OCI-LY1 (cell line): ENCODE data around the gene NDUFV3.

ENCODE experiments used
- CTCF ChIP-seq: fragments of 200-600 bp; sonication (generic), shearing (Covaris generic); IDR thresholded peaks from 2 replicates; pipeline ENCODE4 v1.5.1; 2017; ENCODE audit warnings: mild to moderate bottlenecking, antibody characterized with exemption, low read length, moderate library complexity, mixed read lengths
- EZH2 ChIP-seq: fragments of 200-600 bp; sonication (generic), shearing (Covaris generic); IDR thresholded peaks from 2 replicates; pipeline ENCODE4 v1.8.0; 2017; ENCODE audit warnings: borderline replicate concordance, mixed run types, mild to moderate bottlenecking, antibody characterized with exemption, low read length, moderate library complexity, mixed read lengths

DNA sequence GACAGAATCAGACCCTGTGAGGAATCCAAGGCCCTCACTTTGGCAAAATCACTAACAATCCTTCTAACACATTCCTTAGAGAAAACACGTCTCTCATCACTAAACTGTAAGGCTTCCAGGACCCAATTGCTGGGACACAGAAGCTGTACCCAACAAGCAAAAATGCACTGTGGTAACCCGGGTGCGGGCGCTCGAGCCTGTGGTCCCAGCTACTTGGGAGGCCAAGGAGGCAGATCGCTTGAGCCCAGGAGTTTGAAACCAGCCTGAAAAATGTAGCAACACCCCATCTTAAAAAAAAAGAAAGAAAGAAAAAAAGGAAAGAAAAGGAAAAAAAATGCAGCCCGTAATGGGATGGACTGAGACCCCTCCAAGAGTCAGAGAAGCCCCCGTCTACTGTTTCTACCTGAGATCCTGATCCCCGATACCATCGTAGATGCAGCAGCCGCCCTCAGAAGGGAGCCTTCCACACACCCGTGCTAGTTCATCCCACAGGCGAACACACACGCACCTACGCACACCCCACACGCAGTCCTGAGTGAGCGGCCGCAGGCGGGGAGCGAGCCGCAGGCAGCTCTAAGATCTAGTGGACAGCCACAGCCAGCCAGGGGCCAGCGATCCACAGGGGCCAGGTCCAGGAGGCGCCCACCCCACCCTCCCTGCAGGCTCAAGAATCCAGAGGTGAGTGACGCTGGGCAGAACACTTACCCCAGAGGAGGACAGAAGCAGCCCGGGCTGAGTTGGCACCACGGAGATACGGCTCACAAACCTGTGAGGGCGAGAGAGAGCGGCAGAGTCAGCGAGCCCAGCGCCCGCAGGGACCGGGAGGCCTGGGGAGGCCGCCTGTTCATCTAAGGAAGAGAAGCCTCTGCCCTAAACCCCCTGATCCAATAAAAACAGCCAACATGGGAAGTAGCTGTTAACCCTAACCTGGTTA, 33.9 kb upstream of the NDUFV3 start:
- no peak for TF ChIP-seq CTCF
- TF ChIP-seq EZH2, result no peak
